GM12864 (cell line): Measurements from ENCODE around the gene BRD9.

ENCODE experiments used
- DNase-seq: peaks from one replicate; pipeline ENCODE4 v3.0.0-alpha.2; 2011; ENCODE audit warnings: low read depth
- H3K4me3 ChIP-seq: 2 replicates; pipeline ENCODE4 v1.5.1; 2011; ENCODE audit warnings: mild to moderate bottlenecking, low read depth, low read length, control low read depth
- TF ChIP-seq, protein P1 (sequence below): IDR thresholded peaks from 2 replicates; pipeline ENCODE4 v1.5.1; 2011; ENCODE audit warnings: low read depth, mild to moderate bottlenecking, moderate library complexity, low read length, control low read depth, inconsistent platforms; ENCODE audit errors: missing control alignments

Gene BRD9

GRCh38 chr5:871596-872298 is 20.9 kb downstream of the BRD9 start:
- no peak for DNase-seq
- H3K4me3 ChIP-seq = no peak overlapping the region
- TF ChIP-seq, protein P1, sequence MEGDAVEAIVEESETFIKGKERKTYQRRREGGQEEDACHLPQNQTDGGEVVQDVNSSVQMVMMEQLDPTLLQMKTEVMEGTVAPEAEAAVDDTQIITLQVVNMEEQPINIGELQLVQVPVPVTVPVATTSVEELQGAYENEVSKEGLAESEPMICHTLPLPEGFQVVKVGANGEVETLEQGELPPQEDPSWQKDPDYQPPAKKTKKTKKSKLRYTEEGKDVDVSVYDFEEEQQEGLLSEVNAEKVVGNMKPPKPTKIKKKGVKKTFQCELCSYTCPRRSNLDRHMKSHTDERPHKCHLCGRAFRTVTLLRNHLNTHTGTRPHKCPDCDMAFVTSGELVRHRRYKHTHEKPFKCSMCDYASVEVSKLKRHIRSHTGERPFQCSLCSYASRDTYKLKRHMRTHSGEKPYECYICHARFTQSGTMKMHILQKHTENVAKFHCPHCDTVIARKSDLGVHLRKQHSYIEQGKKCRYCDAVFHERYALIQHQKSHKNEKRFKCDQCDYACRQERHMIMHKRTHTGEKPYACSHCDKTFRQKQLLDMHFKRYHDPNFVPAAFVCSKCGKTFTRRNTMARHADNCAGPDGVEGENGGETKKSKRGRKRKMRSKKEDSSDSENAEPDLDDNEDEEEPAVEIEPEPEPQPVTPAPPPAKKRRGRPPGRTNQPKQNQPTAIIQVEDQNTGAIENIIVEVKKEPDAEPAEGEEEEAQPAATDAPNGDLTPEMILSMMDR = no peak

- no peak overlapping the region for H3K4me3 ChIP-seq
- no peak for DNase-seq
- TF ChIP-seq, protein P1 = no peak
Measured at GRCh38 chr5:870956-871355, 21.6 kb downstream of the BRD9 start.

DNA sequence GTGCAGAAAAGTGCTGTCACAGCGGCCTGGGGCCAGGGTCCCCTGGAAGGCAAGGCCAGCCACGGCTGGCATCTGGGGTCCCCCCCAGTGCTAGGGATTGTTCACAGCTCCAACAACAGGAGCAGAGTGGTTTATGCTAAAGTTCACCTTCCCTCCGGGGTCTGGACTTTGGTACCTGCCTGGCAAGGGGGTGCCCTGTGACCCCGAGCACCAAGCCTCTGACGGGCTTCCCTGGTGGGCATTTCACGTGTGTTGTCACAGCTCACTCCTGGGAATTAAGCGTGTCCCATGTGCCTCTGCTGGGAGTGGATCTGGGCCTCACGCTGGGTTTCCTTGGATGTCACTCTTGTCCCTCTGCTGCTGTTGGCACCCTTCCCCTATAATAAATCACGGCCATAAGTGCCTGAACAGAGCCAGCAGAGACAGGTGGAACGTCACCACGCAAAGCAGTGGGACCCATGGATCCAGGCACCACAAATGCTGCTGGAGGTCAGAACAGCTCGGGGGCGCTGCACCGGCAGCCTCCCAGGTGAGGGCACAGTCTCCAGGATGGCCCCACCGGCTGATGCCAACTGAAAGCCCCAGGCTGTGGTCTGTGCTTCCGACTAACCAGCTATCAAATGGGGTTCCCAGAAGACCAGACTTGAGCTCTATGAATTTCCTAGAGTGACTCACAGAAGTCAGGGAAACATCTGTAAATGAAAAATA is 24.0 kb downstream of the BRD9 start:
- TF ChIP-seq, protein P1 = no peak
- DNase-seq = no peak
- H3K4me3 ChIP-seq = no peak overlapping the region

- no peak overlapping the region for H3K4me3 ChIP-seq
- no peak for DNase-seq
- TF ChIP-seq, protein P1 = no peak
Measured at GRCh38 chr5:867300-867870, 25.2 kb downstream of the BRD9 start.

DNA sequence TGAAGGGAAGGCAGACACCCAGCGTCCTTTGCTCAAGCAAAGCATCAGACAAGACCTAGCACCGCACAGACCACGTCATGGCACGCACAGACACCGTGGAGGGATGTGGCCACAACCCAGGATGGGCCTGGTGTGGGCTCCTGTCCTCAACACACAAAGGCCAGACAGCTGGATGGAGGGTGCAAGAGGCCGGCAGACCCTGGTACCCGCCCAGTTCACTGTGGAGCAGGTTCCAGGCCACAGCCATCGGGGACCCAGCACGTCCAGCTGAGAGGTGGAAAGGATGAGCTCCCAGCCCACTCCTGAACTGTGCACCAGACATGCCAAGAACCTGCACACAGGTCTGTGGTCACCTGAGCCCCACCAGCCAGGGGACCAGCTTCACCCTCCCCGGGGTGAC is 26.8 kb downstream of the BRD9 start:
- no peak for DNase-seq

GRCh38 chr5:865168-865521 is 27.5 kb downstream of the BRD9 start:
- H3K4me3 ChIP-seq = no peak overlapping the region
- no peak for DNase-seq
- TF ChIP-seq, protein P1 = no peak

More for the DNA sequence above, 26.8 kb downstream of the BRD9 start:
- TF ChIP-seq, protein P1 = no peak
- H3K4me3 ChIP-seq = no peak overlapping the region
